ENCODE results near the gene VWCE. TPM values are rescaled to one million over a fixed set of nuclear protein-coding genes. Genes with fewer than 3 reads are reported as not detected.

VWCE gene
- total RNA-seq, 1 experiment from 2014 or later, result 2.5 TPM

DNA sequence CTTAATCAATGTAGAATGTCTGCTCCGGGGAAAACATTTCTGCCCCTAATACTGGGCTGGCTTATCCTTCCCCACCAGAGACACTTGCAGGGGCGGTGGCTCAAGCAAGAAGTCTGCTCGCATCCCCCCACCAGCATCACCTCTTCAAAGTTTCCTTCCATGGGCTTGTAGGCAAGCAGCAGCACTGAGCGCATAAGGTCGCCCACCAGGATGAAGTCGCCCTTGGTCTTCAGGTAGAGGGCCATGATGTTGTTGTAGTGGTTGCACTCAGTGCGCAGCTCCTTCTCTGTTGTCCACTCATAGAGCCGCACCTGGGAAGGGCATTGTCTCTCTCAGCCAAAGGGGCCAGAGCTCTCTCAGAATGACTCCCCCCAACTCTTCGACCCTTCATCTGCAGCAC, 8.6 kb upstream of the VWCE start:
- Histone ChIP-seq H3K4me3 (replicated peaks in 1 of 2; ENCODE audit: low read depth in 1 of 2, low read length in 2 of 2) (no peak overlapping the region), H3K27me3 (ENCODE audit: insufficient read depth, low read length) (no peaks in the 10 kb centered on the region), H3K79me2 (ENCODE audit: insufficient read depth, low read length) (peaks cover 13% of the 10 kb centered on the region), H3K9ac (ENCODE audit: low read length) (no peak overlapping the region), H3K4me2 (ENCODE audit: low read length) (no peak overlapping the region), H3K4me1 (ENCODE audit: control insufficient read depth in 1 of 2, insufficient read depth in 2 of 2, low read length in 2 of 2) (no peaks in the 10 kb centered on the region), H4K20me1 (ENCODE audit: insufficient read depth) (no peaks in the 10 kb centered on the region), H3K27ac (ENCODE audit: low read depth, low read length) (no peak overlapping the region), H2AFZ (ENCODE audit: low read depth, low read length, poor library complexity, severe bottlenecking) (no peak overlapping the region), H3K9me3 (ENCODE audit: control insufficient read depth in 1 of 2, insufficient read depth in 1 of 2, low read depth in 1 of 2, low read length in 2 of 2) (no peaks in the 10 kb centered on the region), H3K9me2 (ENCODE audit: insufficient read depth) (no peaks in the 10 kb centered on the region), H3K36me3 (ENCODE audit: control insufficient read depth in 1 of 2, insufficient read depth in 2 of 2, low read length in 2 of 2) (peaks cover 73 to 74% of the 10 kb centered on the region in 2 experiments)
- ATAC-seq, result no peak
- intact Hi-C loops (cut with micrococcal nuclease), result no loop called here
- ChIA-PET RAD21 (ENCODE audit: low non-redundant PET in 1 of 2, low total read pairs in 2 of 2, uncharacterized antibody in 2 of 2, unreplicated experiment in 2 of 2) (no interaction called here), POLR2A (no interaction called here), CTCF (no interaction called here)
- no TSS peak for BruUV-seq (replicated peaks)
- TF ChIP-seq FOSL1 (IDR thresholded peaks at IDR 0.05; ENCODE audit: low read depth) (no peak), EZH2 (IDR thresholded peaks at IDR 0.05) (no peak), SIN3A (IDR thresholded peaks at IDR 0.05; ENCODE audit: low read depth) (no peak), EZH2phosphoT487 (IDR thresholded peaks at IDR 0.05; ENCODE audit: borderline replicate concordance) (no peak), EGR1 (IDR thresholded peaks at IDR 0.05; ENCODE audit: low read depth) (no peak), TCF7L2 (IDR thresholded peaks at IDR 0.05; ENCODE audit: borderline replicate concordance, extremely low read depth, insufficient read depth, insufficient read length) (no peak), ELF1 (IDR thresholded peaks at IDR 0.05; ENCODE audit: borderline replicate concordance, low read depth) (no peak), JUND (IDR thresholded peaks at IDR 0.05) (no peak), POLR2A (IDR thresholded peaks at IDR 0.05; ENCODE audit: borderline replicate concordance, extremely low read depth, insufficient read depth, insufficient read length) (no peak), RAD21 (IDR thresholded peaks at IDR 0.05; ENCODE audit: low read depth) (no peak), SP1 (IDR thresholded peaks at IDR 0.05; ENCODE audit: low read depth) (no peak), YY1 (IDR thresholded peaks at IDR 0.05; ENCODE audit: extremely low read depth, insufficient replicate concordance, low read depth, low read length) (no peak), ZFX (IDR thresholded peaks at IDR 0.05) (no peak), ZNF274 (IDR thresholded peaks at IDR 0.05; ENCODE audit: low read depth, low read length) (no peak), CEBPB (IDR thresholded peaks at IDR 0.05; ENCODE audit: low read depth) (no peak), POLR2AphosphoS5 (IDR thresholded peaks at IDR 0.05; ENCODE audit: low read depth, low read length) (no peak)
- TF ChIP-seq, protein P1, sequence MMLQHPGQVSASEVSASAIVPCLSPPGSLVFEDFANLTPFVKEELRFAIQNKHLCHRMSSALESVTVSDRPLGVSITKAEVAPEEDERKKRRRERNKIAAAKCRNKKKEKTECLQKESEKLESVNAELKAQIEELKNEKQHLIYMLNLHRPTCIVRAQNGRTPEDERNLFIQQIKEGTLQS (IDR thresholded peaks at IDR 0.05), result no peak
- TF ChIP-seq, protein P2, sequence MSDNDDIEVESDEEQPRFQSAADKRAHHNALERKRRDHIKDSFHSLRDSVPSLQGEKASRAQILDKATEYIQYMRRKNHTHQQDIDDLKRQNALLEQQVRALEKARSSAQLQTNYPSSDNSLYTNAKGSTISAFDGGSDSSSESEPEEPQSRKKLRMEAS (IDR thresholded peaks at IDR 0.05), result no peak
- TF ChIP-seq, protein P3, sequence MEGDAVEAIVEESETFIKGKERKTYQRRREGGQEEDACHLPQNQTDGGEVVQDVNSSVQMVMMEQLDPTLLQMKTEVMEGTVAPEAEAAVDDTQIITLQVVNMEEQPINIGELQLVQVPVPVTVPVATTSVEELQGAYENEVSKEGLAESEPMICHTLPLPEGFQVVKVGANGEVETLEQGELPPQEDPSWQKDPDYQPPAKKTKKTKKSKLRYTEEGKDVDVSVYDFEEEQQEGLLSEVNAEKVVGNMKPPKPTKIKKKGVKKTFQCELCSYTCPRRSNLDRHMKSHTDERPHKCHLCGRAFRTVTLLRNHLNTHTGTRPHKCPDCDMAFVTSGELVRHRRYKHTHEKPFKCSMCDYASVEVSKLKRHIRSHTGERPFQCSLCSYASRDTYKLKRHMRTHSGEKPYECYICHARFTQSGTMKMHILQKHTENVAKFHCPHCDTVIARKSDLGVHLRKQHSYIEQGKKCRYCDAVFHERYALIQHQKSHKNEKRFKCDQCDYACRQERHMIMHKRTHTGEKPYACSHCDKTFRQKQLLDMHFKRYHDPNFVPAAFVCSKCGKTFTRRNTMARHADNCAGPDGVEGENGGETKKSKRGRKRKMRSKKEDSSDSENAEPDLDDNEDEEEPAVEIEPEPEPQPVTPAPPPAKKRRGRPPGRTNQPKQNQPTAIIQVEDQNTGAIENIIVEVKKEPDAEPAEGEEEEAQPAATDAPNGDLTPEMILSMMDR (IDR thresholded peaks at IDR 0.05 in 2 of 3, conservative IDR thresholded peaks at IDR 0.05 in 1 of 3; ENCODE audit: borderline replicate concordance in 1 of 3, insufficient read depth in 1 of 3, low read depth in 2 of 3, low read length in 2 of 3), result no peak
- DNase-seq (ENCODE audit: low read depth, low spot score), result no peak
